Activated gamma-delta T cell (primary cell): ENCODE measurements around the gene KIAA1671.

Experiments
- DNase-seq: peaks from one replicate; lab custom pipeline; 2025; lab: John Stamatoyannopoulos, UW

Gene KIAA1671

DNA sequence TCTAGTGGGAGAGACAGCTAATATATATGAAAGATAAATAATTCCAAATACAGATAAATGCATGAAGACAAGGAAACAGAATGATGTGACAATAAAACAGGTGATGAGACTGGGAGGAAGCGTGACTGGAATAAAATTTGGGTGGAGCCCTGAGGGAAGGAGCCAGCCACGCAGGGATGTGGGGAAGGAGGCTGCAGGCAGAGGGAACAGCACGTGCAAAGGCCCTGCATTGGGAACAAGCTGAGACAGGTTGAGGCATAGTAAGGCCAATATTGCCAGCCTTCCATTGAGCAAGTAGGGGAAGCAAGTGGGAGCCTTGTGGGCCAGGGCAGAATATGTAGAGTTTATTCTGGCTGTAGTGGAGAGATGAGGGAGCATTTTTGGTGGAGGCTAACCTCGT lies 139.6 kb downstream of the KIAA1671 start:
- no peak for DNase-seq

GRCh38 chr22:25094579-25094978 lies 142.1 kb downstream of the KIAA1671 start:
- no peak for DNase-seq

GRCh38 chr22:25095869-25096268 lies 143.4 kb downstream of the KIAA1671 start:
- DNase-seq = no peak

GRCh38 chr22:25096638-25097405 lies 144.3 kb downstream of the KIAA1671 start:
- no peak for DNase-seq

DNA sequence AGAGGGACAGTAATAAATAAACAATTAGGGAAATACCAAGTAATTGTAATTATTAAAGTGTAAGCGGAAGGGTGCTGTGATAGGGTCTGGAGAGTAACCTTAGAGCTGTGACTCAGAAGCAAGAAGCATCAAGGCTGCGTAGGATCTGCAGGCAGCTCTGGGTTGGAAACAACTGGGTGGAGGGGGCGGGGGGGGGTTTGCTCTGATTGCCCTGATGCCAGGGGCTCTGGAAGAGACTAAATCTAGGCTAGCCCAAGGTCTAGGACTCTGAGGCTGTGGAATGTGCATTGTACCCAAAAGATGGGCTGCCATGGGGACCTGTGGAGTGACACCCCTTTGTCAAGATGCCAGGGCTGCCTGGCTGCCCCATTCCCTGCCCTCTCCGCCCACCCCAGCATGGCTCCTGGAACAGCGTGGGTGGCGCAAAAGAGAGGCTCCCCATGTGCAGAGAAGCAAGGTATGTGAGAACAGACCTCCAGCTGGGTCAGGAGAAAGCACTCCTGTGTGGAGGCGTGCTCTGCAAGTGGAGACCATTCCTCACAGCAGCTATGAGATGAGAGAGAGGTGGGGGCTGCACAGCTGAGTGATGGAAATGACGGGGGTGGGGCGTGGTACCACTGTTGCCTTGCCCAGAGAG lies 146.0 kb downstream of the KIAA1671 start:
- DNase-seq = no peak

DNA sequence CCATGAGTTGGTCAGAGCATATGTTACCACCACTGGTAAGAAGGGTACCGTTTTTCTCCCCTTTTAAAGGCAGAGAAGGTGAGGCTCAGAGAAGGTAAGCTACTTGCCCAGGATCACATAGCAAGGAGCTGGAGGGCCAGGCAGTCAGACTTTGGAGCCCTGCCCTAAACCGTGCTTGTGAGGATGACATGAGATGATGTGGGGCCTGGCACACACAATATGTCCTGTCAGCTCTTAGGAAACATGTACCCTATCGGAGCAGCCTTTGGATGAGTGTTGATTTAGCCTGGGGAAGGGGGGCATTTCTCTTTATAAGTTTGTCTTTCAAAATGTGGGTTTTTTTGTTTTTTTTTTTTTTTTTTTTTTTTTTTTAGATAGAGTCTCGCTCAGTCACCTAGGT lies 146.7 kb downstream of the KIAA1671 start:
- DNase-seq = no peak

DNA sequence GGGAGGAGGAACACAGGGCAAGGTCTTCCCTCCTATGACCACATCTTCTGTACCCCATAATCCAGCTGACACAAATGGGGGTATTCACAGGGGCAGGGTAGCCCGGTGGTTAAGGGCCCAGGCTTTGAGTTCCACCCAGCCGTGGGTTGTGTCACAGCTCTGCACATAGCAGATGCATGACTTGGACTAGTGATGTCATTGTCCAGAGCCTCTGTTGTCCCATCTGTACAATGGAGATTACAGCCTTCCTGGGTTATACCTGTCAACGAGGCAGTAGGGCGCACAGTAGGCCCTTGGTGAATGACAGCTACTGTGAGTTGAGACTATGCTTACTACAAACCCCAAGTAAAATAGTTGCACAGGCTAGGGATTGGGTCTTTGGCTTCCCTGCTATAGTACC lies 147.9 kb downstream of the KIAA1671 start:
- DNase-seq = no peak

DNA sequence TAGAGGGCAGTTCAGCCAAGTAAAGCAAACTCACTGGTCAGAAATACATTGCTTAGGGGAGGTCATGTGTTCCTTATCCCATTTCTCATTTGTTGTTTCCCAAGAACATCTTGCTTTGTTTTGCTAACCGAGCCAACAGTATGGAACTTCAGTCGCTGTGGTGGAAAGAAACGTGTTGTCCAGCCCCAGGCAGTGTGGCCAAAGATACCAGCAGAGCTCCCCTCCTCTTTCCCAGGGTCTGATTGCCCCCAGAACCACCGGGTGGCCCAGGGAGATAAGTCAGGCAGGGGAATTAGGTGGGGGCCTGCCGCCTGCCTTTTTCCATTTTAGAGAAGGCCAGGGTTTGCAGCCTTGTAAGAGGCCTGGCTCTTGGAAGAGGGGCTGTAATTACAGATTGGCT lies 148.4 kb downstream of the KIAA1671 start:
- no peak for DNase-seq

- no peak for DNase-seq
Measured at GRCh38 chr22:25101501-25101900, 149.0 kb downstream of the KIAA1671 start.

DNA sequence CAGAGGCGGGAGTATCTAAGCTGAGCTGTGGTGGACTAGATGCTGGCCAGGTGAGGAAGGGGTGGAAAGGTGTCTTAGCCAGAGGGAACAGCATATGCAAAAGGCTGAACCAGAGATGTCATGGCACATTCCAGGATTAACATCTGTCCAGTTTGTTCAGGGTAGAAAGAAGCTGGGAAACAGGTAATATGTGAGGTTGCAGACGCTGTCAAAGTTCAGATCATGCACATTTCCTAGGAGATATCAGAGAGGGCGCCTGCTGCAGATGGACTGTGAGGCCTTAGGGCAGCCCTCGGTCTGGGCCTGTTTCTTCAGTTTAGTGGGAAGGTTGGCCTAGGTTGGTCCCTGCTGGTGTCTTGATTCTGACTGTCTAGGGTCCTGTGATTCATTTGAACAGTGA lies 149.5 kb downstream of the KIAA1671 start:
- DNase-seq = no peak

DNA sequence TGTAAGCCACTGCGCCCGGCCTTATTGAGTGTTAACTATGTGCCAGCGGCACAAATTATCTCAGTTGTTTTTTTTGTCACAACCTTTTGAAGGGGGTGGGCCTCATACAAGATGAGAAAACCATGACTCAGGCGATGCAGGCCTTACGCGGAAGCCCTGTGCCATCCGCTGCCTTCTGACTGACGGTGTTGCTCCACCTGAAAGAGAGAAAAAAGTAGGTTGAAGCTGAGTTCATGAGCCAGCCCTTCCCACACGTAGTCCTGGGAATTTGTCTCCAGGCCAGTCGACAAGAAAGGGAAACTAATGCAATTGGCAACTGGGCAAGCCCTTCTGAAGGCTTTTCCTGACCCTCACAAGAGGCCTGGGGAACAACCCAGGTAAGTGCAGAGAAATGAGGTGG lies 150.2 kb downstream of the KIAA1671 start:
- no peak for DNase-seq

DNA sequence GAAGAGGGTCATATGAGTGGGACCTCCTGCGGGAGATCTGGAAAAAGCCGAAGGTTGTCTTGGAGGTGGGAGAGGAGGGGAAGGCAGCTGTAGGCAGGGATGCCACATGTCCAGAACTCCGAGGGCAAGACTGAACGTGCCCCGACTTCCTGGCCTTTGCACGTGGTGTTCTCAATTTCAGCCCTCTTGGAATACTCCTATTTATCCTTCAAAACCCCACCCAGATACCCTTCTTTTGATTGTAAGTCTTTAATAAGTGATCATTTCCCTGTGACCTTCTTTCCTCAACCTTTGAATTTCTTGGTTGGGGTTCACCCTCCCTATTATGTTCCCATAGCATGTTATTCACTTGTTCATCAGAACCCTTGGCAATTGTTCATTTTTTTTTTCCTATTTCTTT lies 151.9 kb downstream of the KIAA1671 start:
- DNase-seq = no peak

DNA sequence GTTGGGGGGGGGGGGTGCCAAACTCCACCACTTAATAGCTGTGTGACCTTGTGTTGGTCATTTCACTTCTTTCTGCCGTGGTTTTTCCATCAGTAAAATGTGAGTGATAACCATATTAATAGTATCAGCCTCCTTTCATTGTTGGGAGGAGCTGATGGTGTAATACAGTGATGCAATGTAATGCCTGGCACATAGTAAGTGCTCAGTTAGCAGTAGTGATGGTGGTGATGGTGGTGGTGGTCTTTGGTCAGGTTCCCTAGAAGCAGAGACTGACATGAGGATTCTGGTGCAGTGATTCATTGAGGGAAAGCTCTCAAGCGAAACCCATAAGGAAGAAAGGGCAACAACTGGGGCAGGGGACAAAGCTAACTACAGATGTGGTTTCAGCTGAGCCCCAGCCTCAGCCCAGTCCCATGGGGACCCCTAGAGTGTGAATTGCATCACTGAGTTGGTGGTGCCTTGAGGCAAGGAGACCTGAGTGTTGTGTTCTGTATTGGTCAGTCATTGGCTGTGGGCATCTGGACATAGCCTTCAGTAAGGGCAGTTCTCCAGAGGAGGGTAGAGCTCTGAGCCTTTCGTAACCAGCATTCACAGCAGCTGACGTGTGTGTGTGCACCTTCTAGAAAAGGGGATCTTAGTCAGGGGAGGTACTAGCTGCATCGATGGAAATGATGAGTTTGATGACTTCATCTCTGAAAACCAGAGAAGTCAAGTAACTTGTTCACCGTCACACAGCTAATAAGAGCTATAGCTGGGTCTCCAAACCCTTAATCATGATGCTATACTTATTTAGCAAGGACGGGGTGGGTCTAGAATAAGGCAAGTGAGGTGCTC lies 153.5 kb downstream of the KIAA1671 start:
- DNase-seq = no peak

GRCh38 chr22:25109878-25110595 lies 157.5 kb downstream of the KIAA1671 start:
- DNase-seq = no peak

- DNase-seq = no peak
Measured at GRCh38 chr22:25110596-25110845, 158.0 kb downstream of the KIAA1671 start.

GRCh38 chr22:25110846-25111578 lies 158.5 kb downstream of the KIAA1671 start:
- DNase-seq = peak; percentile 23

DNA sequence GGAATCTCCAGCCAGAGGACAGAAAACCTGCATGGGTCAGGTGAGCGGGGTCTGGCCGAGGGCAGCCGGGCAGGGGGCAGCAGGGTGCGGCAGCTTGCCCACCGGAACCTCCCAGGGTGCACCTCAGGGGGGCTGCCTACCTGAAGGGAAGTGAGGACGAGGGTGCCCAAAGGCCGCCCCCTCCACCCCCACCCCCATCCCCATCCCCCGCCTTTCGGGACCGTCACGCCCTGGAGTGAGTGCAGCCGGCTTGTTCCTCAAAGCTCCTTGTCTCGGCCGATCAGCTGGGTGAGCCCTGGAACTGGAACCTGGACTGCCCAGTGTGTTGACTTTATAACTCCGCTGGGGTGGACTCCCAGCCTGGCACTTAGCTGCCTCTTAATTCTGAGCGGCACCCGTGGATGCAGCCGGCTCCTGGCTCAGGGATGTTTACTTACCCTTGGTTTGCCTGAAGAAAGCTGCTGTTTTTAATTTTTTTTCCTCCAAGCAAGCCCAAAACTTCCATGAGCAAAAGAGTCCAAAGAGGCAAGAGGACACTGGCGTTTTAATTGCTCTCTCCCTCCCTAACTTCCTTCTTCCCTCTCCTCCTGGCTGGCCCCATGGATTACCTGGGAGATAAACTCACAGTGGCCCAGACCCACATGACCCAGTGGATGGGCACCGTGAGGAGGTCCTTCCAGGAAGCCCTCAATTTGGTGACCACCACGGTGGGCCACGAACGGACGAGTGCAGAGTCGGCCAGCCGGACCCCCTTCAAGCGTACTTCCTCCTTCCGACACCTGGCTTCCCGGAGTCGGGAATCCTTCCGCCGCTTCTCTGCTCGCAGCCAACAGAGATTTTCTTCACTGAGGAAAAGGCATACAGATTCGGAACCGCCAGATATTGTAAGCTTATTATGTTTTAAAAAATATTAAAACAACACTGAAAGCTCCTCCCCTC lies 159.3 kb downstream of the KIAA1671 start:
- DNase-seq = no peak

- DNase-seq = no peak
Measured at GRCh38 chr22:25112538-25113253, 160.2 kb downstream of the KIAA1671 start.

DNA sequence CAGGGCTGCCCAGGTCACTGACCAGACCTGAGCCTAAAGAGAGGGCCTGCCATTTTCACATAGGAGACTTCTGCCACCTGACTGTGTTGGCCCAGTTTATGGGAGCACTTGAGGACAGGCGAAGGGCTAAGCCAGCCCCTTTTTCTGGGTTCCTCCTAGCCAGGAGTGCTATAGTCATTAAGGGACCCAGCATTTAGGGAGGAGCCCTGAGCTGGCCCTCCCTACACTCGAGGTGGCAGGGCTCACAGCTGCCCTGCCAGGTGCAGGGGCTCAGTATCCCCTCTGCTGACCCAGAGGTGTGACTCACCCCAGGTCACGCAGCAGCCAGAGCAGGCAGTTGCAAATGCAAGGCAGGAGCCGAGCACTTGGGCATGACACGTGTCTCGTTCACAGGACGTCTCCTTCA lies 160.8 kb downstream of the KIAA1671 start:
- no peak for DNase-seq
